HFFc6 (cell line): ENCODE results near the gene ABCG2. TPM values are rescaled to one million over a fixed set of nuclear protein-coding genes. Genes with fewer than 3 reads are reported as not detected.
A peak's percentile ranks its signal among the peaks of the same experiment; 100 is the strongest.

Experiments
- DNase-seq: peaks from one replicate; pipeline ENCODE4 v3.0.0-alpha.2; 2018
- H3K27ac Mint-ChIP-seq: 2 replicates; pipeline ENCODE4 v1.8.0; 2020; ENCODE audit warnings: mild to moderate bottlenecking, mixed read lengths
- H3K27me3 Mint-ChIP-seq: 2 replicates; pipeline ENCODE4 v1.8.0; 2021; ENCODE audit warnings: mild to moderate bottlenecking, moderate library complexity, mixed read lengths; ENCODE audit not compliant: insufficient read depth
- H3K36me3 Mint-ChIP-seq: 2 replicates; pipeline ENCODE4 v1.8.0; 2021; ENCODE audit warnings: low read depth, mixed read lengths
- H3K4me1 Mint-ChIP-seq: 2 replicates; pipeline ENCODE4 v1.8.0; 2020; ENCODE audit warnings: low read depth, mixed read lengths
- H3K4me3 Mint-ChIP-seq: 2 replicates; pipeline ENCODE4 v1.8.0; 2020; ENCODE audit warnings: mild to moderate bottlenecking, moderate library complexity, mixed read lengths
- H3K9me3 Mint-ChIP-seq: 2 replicates; pipeline ENCODE4 v1.8.0; 2020; ENCODE audit warnings: mild to moderate bottlenecking, mixed read lengths
- long read RNA-seq: library from polyadenylated mRNA; unstranded; transcript quantifications from one replicate; pipeline ENCODE4 v2.0.0, GENCODE V29; 2019
- total RNA-seq, 6 experiments: library from RNA; stranded (reverse); fragmentation: NEBNext Ultra II Directional; extraction: Animal tissue kit (Norgen Biotek cat#: 25700); gene quantifications; 2 replicates in 1 of 6; 3 replicates in 5 of 6; pipeline ENCODE4 v1.2.3, GENCODE V29; 2021
- TF ChIP-seq, protein P1 (sequence below): fragments of 200-600 bp; sonication (generic); IDR thresholded peaks from 2 replicates; pipeline ENCODE4 v1.5.0; 2021; ENCODE audit warnings: antibody characterized with exemption, mild to moderate bottlenecking

Gene ABCG2
- total RNA-seq, result under 1 TPM; 0.10 to 0.33 (median 0.13) TPM
- long read RNA-seq, result 0 reads

DNA sequence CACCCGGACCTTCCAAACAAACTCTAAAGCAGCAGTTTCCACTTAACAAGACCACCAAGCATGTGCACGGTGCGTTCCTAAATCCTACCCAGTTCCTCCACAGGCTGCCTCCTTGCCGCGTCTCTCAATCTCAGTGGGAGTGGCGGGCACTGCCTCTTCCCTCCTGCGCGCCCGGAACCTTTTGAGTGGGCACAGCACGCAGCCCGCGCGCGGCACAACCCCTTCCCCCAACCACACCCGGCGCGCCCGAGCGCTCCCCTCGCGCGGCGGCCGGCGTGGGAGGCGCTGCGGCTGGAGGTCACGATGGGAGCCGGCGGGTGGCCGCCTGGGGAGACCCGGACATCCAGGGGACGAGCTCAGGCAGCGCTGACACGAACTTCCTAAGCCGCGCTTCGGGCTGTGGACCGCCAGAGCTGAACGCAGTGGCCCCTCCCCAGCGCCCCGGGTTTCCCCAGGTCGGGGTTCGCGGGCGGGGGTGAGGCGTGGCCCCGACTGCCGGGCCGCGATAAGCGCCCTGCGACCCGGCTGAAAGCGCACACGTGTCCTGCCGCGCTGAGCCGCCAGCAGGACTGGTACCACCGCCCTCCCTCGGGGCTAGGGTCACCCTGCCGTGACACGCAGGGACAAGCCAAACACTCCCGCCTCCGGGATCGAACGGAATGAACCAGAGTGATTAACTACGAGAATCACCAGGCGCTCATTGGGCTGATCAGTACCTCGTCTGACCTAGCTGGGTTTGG lies at the start of gene ABCG2:
Gene ABCG2, minus strand, starts transcription at position 151 of the 740 bp plus-strand sequence. CDS start 18,644 bp downstream, outside the sequence.
- H3K4me1 Mint-ChIP-seq, result peaks cover 12% of the 10 kb centered on the region
- H3K4me3 Mint-ChIP-seq, result peak within 1 kb of the TSS; percentile 86

GRCh38 chr4:88208156-88208555 lies 49.7 kb upstream of the ABCG2 start:
- DNase-seq, result no peak

More for the DNA sequence above, at the start of gene ABCG2:
- peak; percentile 7 for DNase-seq
- TF ChIP-seq, protein P1, sequence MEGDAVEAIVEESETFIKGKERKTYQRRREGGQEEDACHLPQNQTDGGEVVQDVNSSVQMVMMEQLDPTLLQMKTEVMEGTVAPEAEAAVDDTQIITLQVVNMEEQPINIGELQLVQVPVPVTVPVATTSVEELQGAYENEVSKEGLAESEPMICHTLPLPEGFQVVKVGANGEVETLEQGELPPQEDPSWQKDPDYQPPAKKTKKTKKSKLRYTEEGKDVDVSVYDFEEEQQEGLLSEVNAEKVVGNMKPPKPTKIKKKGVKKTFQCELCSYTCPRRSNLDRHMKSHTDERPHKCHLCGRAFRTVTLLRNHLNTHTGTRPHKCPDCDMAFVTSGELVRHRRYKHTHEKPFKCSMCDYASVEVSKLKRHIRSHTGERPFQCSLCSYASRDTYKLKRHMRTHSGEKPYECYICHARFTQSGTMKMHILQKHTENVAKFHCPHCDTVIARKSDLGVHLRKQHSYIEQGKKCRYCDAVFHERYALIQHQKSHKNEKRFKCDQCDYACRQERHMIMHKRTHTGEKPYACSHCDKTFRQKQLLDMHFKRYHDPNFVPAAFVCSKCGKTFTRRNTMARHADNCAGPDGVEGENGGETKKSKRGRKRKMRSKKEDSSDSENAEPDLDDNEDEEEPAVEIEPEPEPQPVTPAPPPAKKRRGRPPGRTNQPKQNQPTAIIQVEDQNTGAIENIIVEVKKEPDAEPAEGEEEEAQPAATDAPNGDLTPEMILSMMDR, result no peak
- Mint-ChIP-seq H3K9me3 (no peaks in the 10 kb centered on the region), H3K27ac (no peak within 1 kb of the TSS), H3K27me3 (peaks cover 2% of the 10 kb centered on the region; the same call in 1 of the 2 replicates), H3K36me3 (no peaks in the 10 kb centered on the region)

DNA sequence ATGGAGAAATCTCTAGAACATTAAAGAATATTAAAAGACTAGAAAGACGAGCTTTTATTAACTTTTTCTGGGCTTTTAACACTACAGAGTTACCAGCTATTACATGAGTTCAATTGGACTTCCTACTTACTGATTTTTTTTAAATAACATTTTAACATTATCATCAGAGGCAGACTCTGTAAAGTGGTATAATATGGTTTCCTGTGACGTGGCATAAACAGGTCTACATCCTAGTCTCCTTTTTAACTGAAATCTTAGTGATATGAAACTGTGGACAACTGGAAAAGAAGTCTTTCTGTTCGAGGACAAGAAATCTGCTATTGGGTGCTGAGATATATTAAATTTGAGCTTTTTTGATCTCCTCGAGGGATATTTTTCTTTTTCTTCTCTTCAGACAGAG lies 48.7 kb upstream of the ABCG2 start:
- no peak for DNase-seq
- TF ChIP-seq, protein P1, result no peak
- Mint-ChIP-seq H3K27ac (no peak overlapping the region), H3K4me1 (no peaks in the 10 kb centered on the region), H3K4me3 (no peak overlapping the region), H3K9me3 (no peaks in the 10 kb centered on the region), H3K36me3 (no peaks in the 10 kb centered on the region), H3K27me3 (peaks cover 10% of the 10 kb centered on the region)

More at GRCh38 chr4:88208156-88208555, 49.7 kb upstream of the ABCG2 start:
- no peaks in the 10 kb centered on the region for H3K4me1 Mint-ChIP-seq
- no peak overlapping the region for H3K4me3 Mint-ChIP-seq
- no peaks in the 10 kb centered on the region for H3K36me3 Mint-ChIP-seq
- no peaks in the 10 kb centered on the region for H3K9me3 Mint-ChIP-seq
- peaks cover 8% of the 10 kb centered on the region for H3K27me3 Mint-ChIP-seq
- TF ChIP-seq, protein P1, result no peak
- no peak overlapping the region for H3K27ac Mint-ChIP-seq

DNA sequence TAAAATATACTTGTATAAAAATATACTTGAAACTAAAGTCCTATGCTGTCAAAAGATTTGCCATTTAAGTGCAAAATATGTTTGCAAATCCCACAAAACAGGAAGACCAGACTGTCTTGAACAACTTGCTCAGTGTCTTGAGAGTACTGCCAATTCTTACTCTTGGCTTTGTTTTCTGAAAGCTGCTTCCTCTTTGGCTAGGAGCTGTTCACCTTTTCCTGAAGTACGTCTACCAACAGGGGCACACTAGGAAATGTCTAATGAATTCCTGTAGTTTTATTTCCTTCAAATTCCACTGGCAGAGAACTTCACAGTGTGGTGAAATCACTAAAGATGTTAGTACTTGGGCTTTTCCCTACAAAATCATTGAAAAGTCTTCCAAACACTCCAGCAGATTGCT lies 46.4 kb upstream of the ABCG2 start:
- no peaks in the 10 kb centered on the region for H3K36me3 Mint-ChIP-seq
- TF ChIP-seq, protein P1, result no peak
- peaks cover 10% of the 10 kb centered on the region for H3K27me3 Mint-ChIP-seq
- no peak for DNase-seq
- H3K4me3 Mint-ChIP-seq, result no peak overlapping the region
- no peaks in the 10 kb centered on the region for H3K9me3 Mint-ChIP-seq
- no peak overlapping the region for H3K27ac Mint-ChIP-seq
- H3K4me1 Mint-ChIP-seq, result no peaks in the 10 kb centered on the region

DNA sequence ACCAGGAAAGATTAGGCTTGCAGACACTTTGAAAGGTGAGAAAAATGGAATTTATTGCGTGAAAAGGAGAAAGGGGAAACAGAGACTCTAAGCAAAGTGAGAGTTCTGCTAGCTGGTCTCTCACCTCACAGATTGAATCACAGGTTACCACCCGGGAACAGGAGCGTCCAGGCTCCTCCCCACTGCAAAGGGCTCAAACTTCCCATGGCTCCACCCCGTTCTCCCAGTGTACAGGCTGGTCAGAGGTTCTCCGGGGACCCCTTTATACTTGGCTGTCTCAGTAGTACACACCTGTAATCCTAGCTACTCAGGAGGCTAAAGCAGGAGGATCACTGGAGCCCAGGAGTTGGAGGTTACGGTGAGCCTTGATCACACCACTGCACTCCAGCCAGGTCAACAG lies 44.0 kb upstream of the ABCG2 start:
- DNase-seq, result no peak
- no peak overlapping the region for H3K27ac Mint-ChIP-seq
- H3K27me3 Mint-ChIP-seq, result peaks cover 10% of the 10 kb centered on the region
- no peak overlapping the region for H3K4me3 Mint-ChIP-seq
- H3K36me3 Mint-ChIP-seq, result no peaks in the 10 kb centered on the region
- no peaks in the 10 kb centered on the region for H3K4me1 Mint-ChIP-seq
- TF ChIP-seq, protein P1, result no peak
- H3K9me3 Mint-ChIP-seq, result no peaks in the 10 kb centered on the region
